Type B pancreatic cell (in vitro differentiated cells): ENCODE measurements around the gene LYVE1. TPM values are rescaled to one million over a fixed set of nuclear protein-coding genes. Genes with fewer than 3 reads are reported as not detected.

Experiments used
- DNase-seq: peaks from one replicate; pipeline ENCODE4 v3.0.0; 2021; ENCODE audit warnings: mixed read lengths; ENCODE audit not compliant: unreplicated experiment; ENCODE audit errors: extremely low spot score
- H3K27ac Mint-ChIP-seq: 2 replicates; pipeline ENCODE4 v1.8.0; 2021; ENCODE audit warnings: mild to moderate bottlenecking, mixed read lengths
- H3K27me3 Mint-ChIP-seq: 2 replicates; pipeline ENCODE4 v1.8.0; 2021; ENCODE audit warnings: mixed read lengths
- H3K36me3 Mint-ChIP-seq: 2 replicates; pipeline ENCODE4 v1.8.0; 2021; ENCODE audit warnings: mixed read lengths
- H3K4me1 Mint-ChIP-seq: one replicate; pipeline ENCODE4 v1.8.0; 2021; ENCODE audit warnings: mixed read lengths; ENCODE audit not compliant: unreplicated experiment
- H3K4me3 Mint-ChIP-seq: 2 replicates; pipeline ENCODE4 v1.8.0; 2021; ENCODE audit warnings: mild to moderate bottlenecking, mixed read lengths
- H3K9me3 Mint-ChIP-seq: 2 replicates; pipeline ENCODE4 v1.8.0; 2021; ENCODE audit warnings: mixed read lengths
- CTCF ChIP-seq: fragments of 200-600 bp; sonication (generic); conservative IDR thresholded peaks from 2 replicates; pipeline ENCODE4 v1.5.0; 2021; ENCODE audit warnings: antibody characterized with exemption, mild to moderate bottlenecking
- total RNA-seq: library from RNA; stranded (reverse); gene quantifications from 2 replicates; pipeline ENCODE4 v1.2.1, GENCODE V29; 2021; ENCODE audit warnings: low replicate concordance

Gene LYVE1
- total RNA-seq, 1 donor from 2014 or later: not detected

- Mint-ChIP-seq H3K27ac (no peak overlapping the region), H3K4me1 (peaks cover 44% of the 10 kb centered on the region), H3K27me3 (no peaks in the 10 kb centered on the region), H3K4me3 (no peak overlapping the region), H3K36me3 (no peaks in the 10 kb centered on the region), H3K9me3 (no peaks in the 10 kb centered on the region)
- no peak for TF ChIP-seq CTCF
- DNase-seq: no peak
Measured at GRCh38 chr11:10603721-10604297, 35.3 kb upstream of the LYVE1 start.

- Mint-ChIP-seq H3K4me1 (peaks cover 44% of the 10 kb centered on the region), H3K27ac (no peak overlapping the region), H3K36me3 (no peaks in the 10 kb centered on the region), H3K9me3 (no peaks in the 10 kb centered on the region), H3K4me3 (no peak overlapping the region), H3K27me3 (no peaks in the 10 kb centered on the region)
- no peak for DNase-seq
- no peak for TF ChIP-seq CTCF
Measured at GRCh38 chr11:10602945-10603344, 34.5 kb upstream of the LYVE1 start.

- TF ChIP-seq CTCF: no peak
- Mint-ChIP-seq H3K27me3 (no peaks in the 10 kb centered on the region), H3K36me3 (no peaks in the 10 kb centered on the region), H3K4me3 (no peak overlapping the region), H3K9me3 (no peaks in the 10 kb centered on the region), H3K27ac (no peak overlapping the region), H3K4me1 (peaks cover 44% of the 10 kb centered on the region)
- no peak for DNase-seq
Measured at GRCh38 chr11:10602366-10602765, 33.9 kb upstream of the LYVE1 start.

GRCh38 chr11:10601837-10602236 is 33.4 kb upstream of the LYVE1 start:
- Mint-ChIP-seq H3K36me3 (no peaks in the 10 kb centered on the region), H3K9me3 (peaks cover 1% of the 10 kb centered on the region), H3K4me1 (peaks cover 42% of the 10 kb centered on the region), H3K4me3 (no peak overlapping the region), H3K27ac (no peak overlapping the region), H3K27me3 (no peaks in the 10 kb centered on the region)
- no peak for TF ChIP-seq CTCF
- DNase-seq: no peak

- no peaks in the 10 kb centered on the region for H3K36me3 Mint-ChIP-seq
- H3K4me3 Mint-ChIP-seq: no peak overlapping the region
- H3K27ac Mint-ChIP-seq: peak overlapping the region; percentile 8
- H3K4me1 Mint-ChIP-seq: peaks cover 31% of the 10 kb centered on the region
- peaks cover 12% of the 10 kb centered on the region for H3K9me3 Mint-ChIP-seq
- no peak for TF ChIP-seq CTCF
- no peak for DNase-seq
- no peaks in the 10 kb centered on the region for H3K27me3 Mint-ChIP-seq
Measured at GRCh38 chr11:10600570-10601248, 32.2 kb upstream of the LYVE1 start.
